ENCODE measurements around the gene METTL2B.
"Not testable (repeated sequence)": the region's sequence is repeated elsewhere in the genome, so short reads cannot be mapped to it uniquely, and the experiment has no call there.

METTL2B gene

DNA sequence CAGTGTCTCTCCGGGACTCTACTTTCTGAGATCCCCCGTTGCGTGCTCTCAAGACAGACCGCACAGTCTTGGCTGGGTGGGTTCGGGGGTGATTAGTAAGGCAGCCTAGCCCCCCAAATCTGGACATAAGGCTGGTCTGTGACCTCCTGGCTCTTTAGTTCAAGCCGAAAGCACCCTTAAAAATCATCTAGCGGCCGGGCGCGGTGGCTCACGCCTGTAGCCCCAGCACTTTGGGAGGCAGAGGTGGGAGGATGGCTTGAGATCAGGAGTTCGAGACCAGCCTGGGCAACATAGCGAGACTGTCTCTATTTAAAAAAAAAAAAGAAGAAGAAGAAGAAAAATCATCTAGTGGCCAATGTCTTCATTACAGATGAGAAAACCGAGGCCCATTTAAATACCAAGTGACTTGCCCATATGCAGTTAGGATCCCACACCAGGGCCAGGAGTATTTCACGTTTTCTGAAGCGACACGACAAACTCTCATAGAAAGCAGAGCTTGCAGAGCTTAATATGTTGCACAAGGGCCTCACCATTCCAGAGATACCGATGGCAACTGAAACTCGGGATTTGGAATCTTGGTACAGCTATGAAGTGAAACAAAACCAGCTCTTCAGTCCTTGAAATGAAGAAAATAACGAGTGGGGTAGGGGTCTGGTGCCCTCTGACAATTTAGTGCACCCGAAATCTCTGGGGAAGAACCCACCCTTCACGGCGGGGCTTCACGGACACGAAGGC lies 21.6 kb upstream of the METTL2B start:
- peak in 1 of 58 donors; percentile 49 for DNase-seq

- DNase-seq = peak; percentile 21 to 92 (median 82)
These were observed 20.8 kb upstream of the METTL2B start, which contains the start of gene HILPDA for GRCh38 chr7:128455543-128456254. Gene HILPDA, plus strand, starts transcription at chr7:128455878. Its CDS starts 1,391 bp downstream, at chr7:128457269.

- DNase-seq = peak in 1 of 58 donors; percentile 34
These were observed 20.3 kb upstream of the METTL2B start for GRCh38 chr7:128456255-128456725.

DNA sequence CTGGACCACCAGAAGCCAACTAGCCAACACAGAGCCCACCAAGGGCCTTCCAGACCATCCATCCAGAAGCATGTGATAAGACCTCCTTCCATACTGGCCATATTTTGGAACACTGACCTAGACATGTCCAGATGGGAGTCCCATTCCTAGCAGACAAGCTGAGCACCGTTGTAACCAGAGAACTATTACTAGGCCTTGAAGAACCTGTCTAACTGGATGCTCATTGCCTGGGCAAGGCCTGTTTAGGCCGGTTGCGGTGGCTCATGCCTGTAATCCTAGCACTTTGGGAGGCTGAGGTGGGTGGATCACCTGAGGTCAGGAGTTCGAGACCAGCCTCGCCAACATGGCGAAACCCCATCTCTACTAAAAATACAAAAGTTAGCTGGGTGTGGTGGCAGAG lies 19.2 kb upstream of the METTL2B start:
- DNase-seq = not testable (repeated sequence)

DNA sequence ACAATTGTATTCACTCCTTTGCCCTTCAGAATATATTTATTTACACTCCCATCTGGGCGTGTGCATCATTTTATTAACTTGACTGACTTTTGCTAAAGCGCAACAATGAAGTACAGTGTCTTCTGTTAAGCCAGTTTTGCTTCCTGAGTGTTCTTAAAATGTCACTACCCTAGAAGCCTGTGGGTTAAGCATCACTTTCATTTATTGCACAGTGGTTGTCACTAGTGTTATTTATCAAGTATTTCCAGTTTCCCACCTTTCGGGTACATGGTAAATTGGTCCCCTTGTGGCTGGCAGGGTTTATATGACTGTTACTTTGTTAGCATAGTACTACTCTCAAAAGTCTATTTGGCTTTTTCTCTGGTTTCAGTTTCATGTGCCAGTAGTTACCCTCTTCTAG lies 17.6 kb upstream of the METTL2B start:
- DNase-seq = no peak

DNA sequence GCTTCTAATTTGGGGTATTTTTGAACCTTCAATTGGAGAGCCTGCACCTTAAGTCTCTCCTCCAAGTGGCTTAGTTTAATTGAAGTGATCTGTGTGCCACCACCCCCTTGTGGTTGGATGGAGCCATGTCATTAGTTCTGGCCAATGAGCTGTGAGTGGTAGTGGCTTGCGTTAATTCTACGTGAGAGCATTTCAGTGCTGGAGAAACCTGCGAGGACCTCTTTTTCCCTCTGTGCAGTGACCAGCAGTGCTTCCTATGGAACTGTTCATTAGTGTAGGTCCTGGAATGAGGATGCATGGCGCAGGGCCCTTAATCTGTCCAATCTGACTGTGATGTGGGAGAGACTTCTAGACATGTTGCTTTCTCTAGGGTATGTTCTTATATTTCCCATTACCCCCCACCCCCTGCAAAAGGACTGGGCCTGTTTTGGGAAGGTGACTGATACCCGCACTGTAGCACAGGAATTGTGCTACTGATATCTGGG lies 17.1 kb upstream of the METTL2B start:
- peak in 46 of 58 donors; percentile 4 to 66 (median 34) for DNase-seq

DNA sequence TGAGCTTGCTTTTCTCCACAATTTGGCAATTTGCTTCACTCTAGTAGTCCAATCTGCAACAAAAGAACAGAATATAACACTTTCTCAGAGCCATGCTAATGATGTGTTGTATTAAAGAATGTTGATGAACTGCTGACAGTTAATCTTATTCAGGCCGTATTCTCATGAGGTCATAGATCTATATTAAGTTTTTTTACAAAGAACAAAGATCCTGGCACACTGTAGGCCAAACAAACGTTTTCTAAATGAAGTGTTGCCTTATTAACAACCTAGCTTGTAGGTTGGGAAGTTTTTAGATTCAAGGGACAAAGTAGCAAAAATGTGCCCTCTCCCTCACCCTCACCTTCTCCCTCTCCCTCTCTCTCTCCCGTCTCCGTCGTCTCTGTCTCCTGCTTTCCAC lies 14.1 kb upstream of the METTL2B start:
- no peak for DNase-seq

- DNase-seq = not testable (repeated sequence)
These were observed 13.2 kb upstream of the METTL2B start for GRCh38 chr7:128463345-128463744.

- not testable (repeated sequence) for DNase-seq
These were observed 12.6 kb upstream of the METTL2B start for GRCh38 chr7:128463933-128464332.

DNA sequence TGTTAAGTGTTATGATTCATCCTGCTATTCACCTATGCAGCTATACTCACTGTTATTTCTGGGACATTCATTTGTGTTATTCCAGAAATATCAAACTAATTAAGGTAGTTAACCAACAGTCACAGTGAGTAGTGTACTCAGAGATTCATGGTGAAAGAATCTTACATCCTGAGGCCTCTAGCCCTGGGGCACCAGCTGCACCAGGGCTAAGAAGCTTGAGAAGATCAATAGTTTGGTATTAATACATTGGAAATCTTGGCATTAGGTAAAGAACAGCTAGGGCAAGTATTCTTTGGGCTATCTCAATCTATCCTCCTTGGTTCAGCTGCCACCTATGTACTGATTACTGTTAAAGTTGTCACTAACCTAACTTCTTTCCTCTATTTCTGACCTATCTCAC lies 9.7 kb upstream of the METTL2B start:
- DNase-seq = not testable (repeated sequence)

- not testable (repeated sequence) for DNase-seq
These were observed 765 bp downstream of the METTL2B start for GRCh38 chr7:128477336-128477690.

DNA sequence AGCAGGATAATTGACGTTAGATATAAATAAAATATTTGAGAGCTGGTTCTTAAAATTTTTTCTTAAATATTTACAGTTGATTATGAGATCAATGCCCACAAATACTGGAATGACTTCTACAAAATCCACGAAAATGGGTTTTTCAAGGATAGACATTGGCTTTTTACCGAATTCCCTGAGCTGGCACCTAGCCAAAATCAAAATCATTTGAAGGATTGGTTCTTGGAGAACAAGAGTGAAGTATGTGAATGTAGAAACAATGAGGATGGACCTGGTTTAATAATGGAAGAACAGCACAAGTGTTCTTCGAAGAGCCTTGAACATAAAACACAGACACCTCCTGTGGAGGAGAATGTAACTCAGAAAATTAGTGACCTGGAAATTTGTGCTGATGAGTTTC lies 2.5 kb downstream of the METTL2B start:
- DNase-seq = not testable (repeated sequence)

- DNase-seq = not testable (repeated sequence)
These were observed 11.6 kb downstream of the METTL2B start for GRCh38 chr7:128488134-128488533.

DNA sequence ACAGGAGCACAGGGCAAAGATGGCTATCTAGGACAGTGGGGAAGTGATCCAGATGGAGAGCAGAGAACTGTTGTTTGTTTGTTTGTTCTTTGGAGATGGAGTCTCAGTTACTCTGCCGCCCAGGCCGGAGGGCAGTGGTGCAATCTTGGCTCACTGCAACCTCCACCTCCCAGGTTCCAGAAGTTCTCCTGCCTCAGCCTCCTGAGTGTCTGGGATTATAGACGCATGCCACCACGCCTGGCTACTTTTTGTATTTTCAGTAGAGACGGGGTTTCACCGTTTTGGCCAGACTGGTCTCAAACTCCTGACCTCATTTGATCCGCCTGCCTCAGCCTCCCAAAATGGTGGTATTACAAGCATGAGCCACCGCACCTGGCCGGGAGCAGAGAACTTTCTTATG lies 20.9 kb downstream of the METTL2B start:
- no peak for DNase-seq

- not testable (repeated sequence) for DNase-seq
These were observed 28.9 kb downstream of the METTL2B start for GRCh38 chr7:128505416-128505815.

DNA sequence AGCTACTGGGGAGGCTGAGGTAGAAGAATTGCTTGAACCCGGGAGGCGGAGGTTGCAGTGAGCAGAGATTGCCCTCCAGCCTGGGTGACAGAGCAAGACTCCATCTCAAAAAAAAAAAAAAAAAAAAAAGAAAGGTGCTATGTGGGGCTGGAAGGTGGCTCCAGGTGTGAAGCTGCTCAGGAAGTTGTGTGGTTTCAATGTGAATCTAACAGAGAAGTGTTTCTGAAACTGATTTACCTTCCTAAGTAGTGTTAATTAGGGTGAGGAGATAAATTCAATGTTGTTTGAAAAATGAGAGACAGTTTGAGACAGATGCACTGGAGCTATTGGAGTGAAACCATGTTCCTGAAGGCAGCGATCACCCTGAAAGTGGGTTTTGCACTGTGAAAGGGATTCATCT lies 30.3 kb downstream of the METTL2B start:
- DNase-seq = not testable (repeated sequence)

GRCh38 chr7:128507321-128507993 lies 30.9 kb downstream of the METTL2B start:
- DNase-seq = peak in 6 of 58 donors; percentile 2 to 32 (median 16)

GRCh38 chr7:128511692-128512091 lies 35.1 kb downstream of the METTL2B start:
- DNase-seq = not testable (repeated sequence)

DNA sequence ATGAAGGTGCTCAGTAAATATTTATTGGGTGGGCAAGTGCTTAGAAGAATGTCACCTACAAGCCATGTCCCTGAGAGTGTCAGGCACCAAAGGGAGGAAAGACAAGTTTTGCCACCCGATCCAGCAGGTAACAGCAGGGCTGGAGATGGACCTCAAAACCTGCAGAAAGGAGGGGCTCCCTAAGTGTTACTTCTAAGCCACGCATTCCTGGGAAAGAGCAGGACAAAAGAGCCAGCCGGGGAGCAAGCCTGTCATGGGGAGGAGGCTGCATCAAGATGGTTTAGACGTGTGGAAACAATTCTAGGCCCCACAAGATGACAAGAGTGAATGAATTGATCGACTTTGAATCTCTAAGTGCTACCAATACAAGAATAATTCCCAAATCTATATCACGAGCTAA lies 38.7 kb downstream of the METTL2B start:
- DNase-seq = not testable (repeated sequence)

DNA sequence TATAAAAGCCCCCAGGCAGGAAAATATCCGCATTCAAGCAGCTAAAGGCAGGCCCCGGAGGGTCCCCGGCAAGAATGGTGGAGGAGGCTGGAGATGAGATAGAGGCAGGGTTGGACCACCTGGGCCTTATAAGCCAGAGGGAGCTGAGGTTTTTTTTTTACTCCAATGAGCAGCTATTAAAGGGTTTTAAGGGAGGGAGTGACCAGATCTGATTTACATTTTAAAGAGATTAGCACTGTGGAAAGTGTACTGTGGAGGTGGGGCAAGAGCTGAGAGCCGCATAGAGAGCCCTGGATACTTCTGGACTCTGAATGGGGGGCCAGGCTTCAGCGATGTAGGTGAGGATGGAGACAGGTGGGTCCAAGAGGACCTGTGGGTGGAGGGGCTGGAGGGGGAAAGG lies 40.5 kb downstream of the METTL2B start:
- DNase-seq = not testable (repeated sequence)

- DNase-seq = peak in 31 of 58 donors; percentile 3 to 91 (median 18)
These were observed 46.8 kb downstream of the METTL2B start for GRCh38 chr7:128523226-128523931.
